HG02885 (cell line): ENCODE data around the gene HIVEP2.

Experiments used
- ATAC-seq: cut with Tn5 transposase; IDR thresholded peaks from one replicate; pipeline ENCODE4 v1.9.1; 2021; ENCODE audit warnings: mild to moderate bottlenecking; ENCODE audit not compliant: unreplicated experiment, poor library complexity

The HIVEP2 gene

DNA sequence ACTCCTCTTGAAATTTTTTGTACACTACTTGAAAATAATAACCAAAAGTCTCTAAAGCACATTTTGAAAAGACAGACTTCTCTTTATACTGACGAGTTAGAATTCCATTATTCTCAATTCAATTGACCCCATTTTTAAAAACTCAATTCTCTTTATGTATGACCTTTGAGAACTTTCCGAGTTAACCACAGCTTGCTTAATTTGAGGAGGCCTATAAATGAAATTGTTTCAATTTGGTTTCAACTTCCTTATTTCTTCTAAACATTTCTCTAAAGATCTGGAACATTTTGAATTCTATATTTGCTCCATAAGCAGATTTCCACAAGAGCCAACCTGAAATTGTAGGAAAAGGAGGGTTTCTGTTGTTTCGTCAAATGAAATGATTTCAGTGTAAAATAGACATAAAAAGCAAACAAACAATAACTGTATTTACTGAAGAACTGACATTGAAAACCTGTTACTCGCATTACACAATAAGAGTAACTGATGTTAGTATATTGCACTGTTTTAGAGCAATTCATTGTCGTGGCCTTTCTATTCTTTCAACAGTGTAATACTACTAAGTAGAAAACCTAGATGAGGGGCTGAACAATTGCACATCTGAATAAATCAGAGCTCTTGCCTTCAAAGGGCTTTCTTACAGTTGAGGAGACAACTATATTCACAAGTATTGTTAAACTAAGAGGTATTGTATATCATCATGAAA, 223.6 kb downstream of the HIVEP2 start:
- peak; percentile 17 for ATAC-seq

GRCh38 chr6:142718667-142719191, 226.2 kb downstream of the HIVEP2 start:
- no peak for ATAC-seq

GRCh38 chr6:142716097-142716496, 228.9 kb downstream of the HIVEP2 start:
- no peak for ATAC-seq

DNA sequence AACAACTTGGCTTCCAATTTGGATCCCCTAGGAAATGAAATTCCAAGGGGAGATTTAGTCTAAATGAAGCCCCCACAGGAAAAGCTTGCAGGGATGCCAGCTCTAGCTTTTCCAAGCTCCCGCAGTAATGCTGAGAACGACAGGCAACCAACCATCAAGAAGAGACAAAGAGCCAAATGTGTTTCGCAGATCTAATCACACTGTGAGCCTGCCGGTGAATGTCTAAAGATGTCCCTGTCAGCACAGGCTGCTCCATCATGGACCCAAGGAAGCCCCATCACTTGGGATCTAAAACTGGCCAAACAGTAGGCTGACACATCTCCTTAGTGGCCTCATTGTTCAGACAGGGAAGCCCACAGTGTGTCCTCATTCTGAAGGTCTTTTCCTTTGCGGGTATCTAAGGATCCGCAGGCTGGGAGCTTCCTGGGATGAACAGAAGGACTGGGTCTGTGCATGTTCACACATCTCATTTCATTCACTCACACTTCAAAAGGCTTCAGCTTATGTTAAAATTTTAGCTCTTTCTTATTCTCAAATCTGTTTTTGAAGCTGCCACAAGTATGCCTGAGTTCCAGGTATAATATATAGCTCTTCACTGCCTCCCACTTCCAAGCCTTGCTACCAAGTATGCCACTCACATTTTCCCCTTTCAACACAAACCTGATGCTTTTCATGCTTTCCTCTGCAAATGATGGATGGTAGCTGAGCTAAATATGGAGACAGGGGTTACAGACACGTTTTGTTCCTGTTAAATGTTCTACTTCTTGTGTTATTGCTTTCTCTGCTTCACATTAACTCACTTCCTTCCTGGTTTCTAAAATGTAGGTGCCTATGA, 229.8 kb downstream of the HIVEP2 start:
- no peak for ATAC-seq

DNA sequence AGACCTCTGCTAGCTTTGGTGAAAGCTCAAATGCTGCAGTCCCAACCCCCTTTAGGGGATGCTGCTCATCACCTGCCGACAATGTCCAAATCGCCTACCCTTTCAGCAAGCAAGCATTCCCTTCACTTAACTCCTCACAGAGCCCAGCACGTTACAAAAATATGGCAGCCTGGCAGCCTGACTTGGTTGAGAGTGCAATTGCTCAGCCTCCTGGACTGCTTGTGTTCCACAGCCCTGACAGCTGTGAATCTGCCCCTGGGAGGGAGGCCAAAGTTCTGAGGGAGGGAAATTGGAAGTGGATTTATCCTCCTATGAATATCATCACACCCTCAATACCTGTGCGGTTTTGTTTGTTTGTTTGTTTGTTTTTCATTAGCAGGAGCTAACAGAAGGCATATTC, 231.0 kb downstream of the HIVEP2 start:
- no peak for ATAC-seq

DNA sequence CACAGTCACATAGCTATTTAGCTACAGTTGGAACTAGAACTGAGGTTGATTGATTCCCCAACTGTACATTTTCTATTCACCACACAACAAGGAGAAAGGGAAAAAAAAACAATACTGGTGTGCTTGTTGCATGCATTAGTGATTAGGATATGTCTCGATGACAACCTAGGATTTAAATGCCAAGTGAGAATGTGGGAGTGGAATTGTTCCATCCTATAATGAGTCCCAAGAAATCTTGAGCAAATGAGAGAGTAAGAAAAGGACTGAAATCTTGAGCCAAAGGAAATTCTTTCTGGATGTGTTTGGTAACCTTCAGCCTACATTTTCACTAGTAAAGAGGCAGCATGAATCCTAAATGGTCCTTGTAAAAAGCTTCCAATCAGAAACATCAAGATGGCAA, 232.7 kb downstream of the HIVEP2 start:
- no peak for ATAC-seq

- ATAC-seq: no peak
Observed at GRCh38 chr6:142708651-142709050, 236.3 kb downstream of the HIVEP2 start.

- ATAC-seq: no peak
Observed at GRCh38 chr6:142707255-142707654, 237.7 kb downstream of the HIVEP2 start.

GRCh38 chr6:142706210-142706609, 238.8 kb downstream of the HIVEP2 start:
- no peak for ATAC-seq

DNA sequence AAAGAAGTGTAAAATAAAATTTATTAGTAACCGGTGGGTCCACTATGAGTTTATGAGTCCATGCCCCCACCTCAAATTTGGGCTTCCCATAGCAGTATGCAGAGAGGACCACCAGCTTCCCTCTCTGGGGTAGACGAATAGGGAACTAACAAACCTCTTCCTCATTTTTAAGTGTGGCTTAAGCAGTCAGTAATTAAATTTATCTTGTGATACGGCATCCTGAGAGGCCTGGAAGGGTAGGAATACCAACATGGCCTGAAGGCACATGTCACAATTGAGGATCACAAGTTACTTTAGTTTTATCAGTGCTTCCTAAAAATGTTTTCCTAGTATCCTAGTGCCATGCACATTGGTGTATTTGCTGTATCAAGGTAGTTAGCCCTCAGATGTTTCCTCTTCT, 239.9 kb downstream of the HIVEP2 start:
- no peak for ATAC-seq

DNA sequence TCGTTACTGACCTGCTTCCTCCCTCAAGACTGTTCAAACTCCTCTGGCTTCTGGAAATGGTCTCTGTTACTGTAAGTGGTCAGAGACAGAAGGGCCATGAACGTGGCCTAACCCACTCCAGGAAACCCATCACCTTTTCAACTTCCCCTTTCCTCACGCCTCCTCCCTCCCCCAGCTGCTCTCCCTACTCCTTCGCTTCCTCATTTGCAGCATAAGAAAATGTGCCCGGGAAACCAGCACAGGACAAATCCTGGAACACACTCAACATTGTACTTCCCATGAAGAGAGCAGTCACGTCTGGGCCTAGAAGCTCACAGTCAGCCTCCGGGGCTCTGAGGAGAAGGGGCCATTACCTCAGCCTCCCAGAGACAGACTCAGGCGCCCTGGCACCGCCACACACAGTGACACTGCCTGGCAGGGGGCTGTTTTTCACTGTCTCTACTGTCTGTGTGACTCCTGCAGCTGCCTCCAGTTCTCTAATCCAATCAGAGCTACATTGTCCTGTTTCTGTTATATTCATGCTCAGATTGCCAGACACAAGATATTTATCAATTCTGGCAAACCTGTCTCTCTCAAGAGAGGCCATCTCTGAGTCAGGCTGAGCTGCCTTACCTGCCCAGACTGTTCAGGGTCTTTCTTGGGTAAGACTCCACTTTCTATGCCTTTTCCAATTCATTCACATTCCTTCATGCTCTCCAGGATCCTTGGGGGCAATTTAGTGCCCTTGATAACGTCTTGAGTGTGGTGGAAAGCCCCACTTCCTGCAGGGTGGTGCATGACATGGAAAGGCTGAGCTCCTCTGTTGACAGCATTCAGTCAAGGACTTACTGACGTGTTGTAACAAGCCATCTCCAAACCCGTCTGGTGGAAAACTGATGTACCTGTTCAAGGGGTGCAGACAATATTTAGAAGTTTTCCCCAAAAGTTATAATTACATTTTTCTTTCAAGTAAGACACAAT, 242.2 kb downstream of the HIVEP2 start:
- ATAC-seq: peak; percentile 46
